ENCODE data around the gene TARS1. TPM values are rescaled to one million over a fixed set of nuclear protein-coding genes. Genes with fewer than 3 reads are reported as not detected.
A peak's percentile ranks its signal among the peaks of the same experiment; 100 is the strongest.

Gene TARS1
- polyA plus RNA-seq, 1 donor from 2014 or later = 88.7 TPM

- TF ChIP-seq SMC3 (conservative IDR thresholded peaks at IDR 0.05; ENCODE audit: poor library complexity) (peak; percentile 80), MXI1 (conservative IDR thresholded peaks at IDR 0.05; ENCODE audit: poor library complexity, severe bottlenecking) (no peak)
These were observed 29.8 kb downstream of the TARS1 start (continued) for GRCh38 chr5:33470544-33470943.

GRCh38 chr5:33472805-33473409 is 32.1 kb downstream of the TARS1 start:
- H2AFZ ChIP-seq (ENCODE audit: low read depth, low read length) = no peak overlapping the region
- no peaks in the 10 kb centered on the region for H4K20me1 ChIP-seq (ENCODE audit: insufficient read depth)
- no peak overlapping the region for H3K9ac ChIP-seq (ENCODE audit: low read length)
- H3K36me3 ChIP-seq (ENCODE audit: insufficient read depth, low read length) = no peaks in the 10 kb centered on the region
- no peak overlapping the region for H3K4me2 ChIP-seq (ENCODE audit: low read length)
- H3K9me2 ChIP-seq (ENCODE audit: insufficient read depth, low read length) = no peaks in the 10 kb centered on the region
- no peak overlapping the region for H3K4me3 ChIP-seq (ENCODE audit: low read length)
- H3F3A ChIP-seq (ENCODE audit: insufficient read depth, low read length, poor library complexity, severe bottlenecking) = no peaks in the 10 kb centered on the region
- no peaks in the 10 kb centered on the region for H3K79me2 ChIP-seq (replicated peaks; ENCODE audit: insufficient read depth, low read length)
- TF ChIP-seq EP300 (conservative IDR thresholded peaks at IDR 0.05; ENCODE audit: poor library complexity, severe bottlenecking) = no peak
- TF ChIP-seq TAF1 (IDR thresholded peaks at IDR 0.05; ENCODE audit: low read depth) = no peak
- TF ChIP-seq CTCF (IDR thresholded peaks at IDR 0.05; ENCODE audit: poor library complexity, severe bottlenecking) = no peak
- TF ChIP-seq REST (IDR thresholded peaks at IDR 0.05; ENCODE audit: borderline replicate concordance) = no peak
- no peak for TF ChIP-seq SMC3 (conservative IDR thresholded peaks at IDR 0.05; ENCODE audit: poor library complexity)
- TF ChIP-seq MXI1 (conservative IDR thresholded peaks at IDR 0.05; ENCODE audit: poor library complexity, severe bottlenecking) = no peak
- TF ChIP-seq EZH2 (IDR thresholded peaks at IDR 0.05; ENCODE audit: borderline replicate concordance, insufficient read depth, low read length, poor library complexity, severe bottlenecking) = no peak
- TF ChIP-seq POLR2AphosphoS5 (IDR thresholded peaks at IDR 0.05) = no peak
- no peak for TF ChIP-seq RAD21 (conservative IDR thresholded peaks at IDR 0.05)
- H3K27ac ChIP-seq (ENCODE audit: low read length) = no peak overlapping the region
- no peaks in the 10 kb centered on the region for H3K27me3 ChIP-seq (ENCODE audit: insufficient read depth, low read depth, low read length)
- H3K9me3 ChIP-seq (ENCODE audit: low read length) = no peaks in the 10 kb centered on the region

- TF ChIP-seq REST (IDR thresholded peaks at IDR 0.05; ENCODE audit: borderline replicate concordance) (no peak), POLR2AphosphoS5 (IDR thresholded peaks at IDR 0.05) (no peak), CTCF (IDR thresholded peaks at IDR 0.05; ENCODE audit: poor library complexity, severe bottlenecking) (no peak), EZH2 (IDR thresholded peaks at IDR 0.05; ENCODE audit: borderline replicate concordance, insufficient read depth, low read length, poor library complexity, severe bottlenecking) (no peak), TAF1 (IDR thresholded peaks at IDR 0.05; ENCODE audit: low read depth) (no peak), SMC3 (conservative IDR thresholded peaks at IDR 0.05; ENCODE audit: poor library complexity) (no peak), RAD21 (conservative IDR thresholded peaks at IDR 0.05) (no peak), EP300 (conservative IDR thresholded peaks at IDR 0.05; ENCODE audit: poor library complexity, severe bottlenecking) (no peak), MXI1 (conservative IDR thresholded peaks at IDR 0.05; ENCODE audit: poor library complexity, severe bottlenecking) (no peak)
- H3K9ac ChIP-seq (ENCODE audit: low read length) = no peak overlapping the region
- no peak overlapping the region for H3K27ac ChIP-seq (ENCODE audit: low read length)
- H3K4me3 ChIP-seq (ENCODE audit: low read length) = no peak overlapping the region
- H3K4me2 ChIP-seq (ENCODE audit: low read length) = no peak overlapping the region
- no peaks in the 10 kb centered on the region for H3K79me2 ChIP-seq (replicated peaks; ENCODE audit: insufficient read depth, low read length)
- no peaks in the 10 kb centered on the region for H3K9me3 ChIP-seq (ENCODE audit: low read length)
- no peaks in the 10 kb centered on the region for H3K36me3 ChIP-seq (ENCODE audit: insufficient read depth, low read length)
- no peaks in the 10 kb centered on the region for H4K20me1 ChIP-seq (ENCODE audit: insufficient read depth)
- no peaks in the 10 kb centered on the region for H3F3A ChIP-seq (ENCODE audit: insufficient read depth, low read length, poor library complexity, severe bottlenecking)
- no peaks in the 10 kb centered on the region for H3K27me3 ChIP-seq (ENCODE audit: insufficient read depth, low read depth, low read length)
- no peak overlapping the region for H2AFZ ChIP-seq (ENCODE audit: low read depth, low read length)
- no peaks in the 10 kb centered on the region for H3K9me2 ChIP-seq (ENCODE audit: insufficient read depth, low read length)
These were observed 33.2 kb downstream of the TARS1 start for GRCh38 chr5:33474004-33474403.

Data from neural cell (in vitro differentiated cells).